Motor neuron (in vitro differentiated cells): ENCODE results near the gene RAB36. TPM values are rescaled to one million over a fixed set of nuclear protein-coding genes. Genes with fewer than 3 reads are reported as not detected.
A peak's percentile ranks its signal among the peaks of the same experiment; 100 is the strongest.
"Not testable (repeated sequence)": the region's sequence is repeated elsewhere in the genome, so short reads cannot be mapped to it uniquely, and the experiment has no call there.

ENCODE experiments used
- ATAC-seq, 8 experiments: fragments of 200-7000 bp; cut with Tn5 transposase; replicated peaks in 6 of 8; 2 replicates each; pipeline ENCODE4 v1.8.0; 2021; ENCODE audit warnings: mild to moderate bottlenecking in 8 of 8, moderate library complexity in 8 of 8
- H3K27ac ChIP-seq, 2 donors: fragments of 250-450 bp; sonication (Bioruptor Pico); 2 replicates each; pipeline ENCODE4 v1.9.0; 2021; ENCODE audit warnings: antibody characterized with exemption in 2 of 2, mild to moderate bottlenecking in 2 of 2, moderate library complexity in 1 of 2
- H3K4me1 ChIP-seq, 2 donors: fragments of 250-450 bp; sonication (Bioruptor Pico); replicated peaks in 1 of 2; 2 replicates each; pipeline ENCODE4 v1.6.1; 2021; ENCODE audit warnings: antibody characterized with exemption in 2 of 2, mild to moderate bottlenecking in 2 of 2, moderate library complexity in 1 of 2
- H3K4me3 ChIP-seq, 5 donors: fragments of 250-450 bp; sonication (Bioruptor Pico); 2 replicates each; pipeline ENCODE4 v1.9.0; 2021; ENCODE audit warnings: antibody characterized with exemption in 5 of 5, mild to moderate bottlenecking in 5 of 5, moderate library complexity in 4 of 5
- WGBS, 10 experiments: fragments of 450-650 bp; shearing (Covaris generic); methylation state at CpG; one replicate each; pipeline ENCODE4 v1.0.0; 2022; 5-methylcytosine and 5-hydroxymethylcytosine counted together
- in situ Hi-C, 9 experiments: fragments of 400-800 bp; cut with MboI; loops; one replicate each; pipeline ENCODE4 v1.15.0; 2021; ENCODE audit warnings: low sequenced_read_pairs in 9 of 9, low pct_unique_long_range_greater_than_20kb in 2 of 9; ENCODE audit not compliant: unreplicated experiment in 9 of 9
- total RNA-seq, 8 experiments: library from RNA; unstranded; fragments of 300-600 nt; gene quantifications; 2 replicates each; pipeline versions ENCODE4 v1.2.3 to v1.2.4, GENCODE V29; 2022

RAB36 gene
- total RNA-seq, 8 experiments from 2014 or later, result 3.1 to 14.4 (median 3.9) TPM

- peaks cover 7 to 19% of the 10 kb centered on the region in 2 donors for H3K4me1 ChIP-seq
- ATAC-seq, result no peak
- peak overlapping the region in 1 of 2 donors; percentile 49 for H3K27ac ChIP-seq
- in situ Hi-C loops, result loop anchor here in 7 of 9 experiments (5.0 to 25.0 kb wide), 4 partner anchors 162 to 339 kb away; no protein-coding TSS in a partner anchor
- WGBS, 10 experiments, result 37 to 95% (median 80%) methylated on average over 1 to 6 of the region's 14 CpGs; no CpG with 5 or more reads in 3 of the 10 experiments
- H3K4me3 ChIP-seq, result no peak overlapping the region
Measured at GRCh38 chr22:23126165-23127054, 18.9 kb upstream of the RAB36 start.

GRCh38 chr22:23127055-23127756, 18.1 kb upstream of the RAB36 start:
- Histone ChIP-seq H3K4me3 (no peak overlapping the region), H3K4me1 (peaks cover 12 to 27% of the 10 kb centered on the region in 2 donors), H3K27ac (peak overlapping the region; percentile 27 to 35)
- no peak for ATAC-seq
- in situ Hi-C loops, result loop anchor here in 7 of 9 experiments (5.0 to 25.0 kb wide), 4 partner anchors 162 to 340 kb away; no protein-coding TSS in a partner anchor
- WGBS, 10 experiments, result 56 to 100% (median 90%) methylated on average over 1 to 2 of the region's 7 CpGs; no CpG with 5 or more reads in 5 of the 10 experiments

GRCh38 chr22:23127788-23128187, 17.5 kb upstream of the RAB36 start:
- Histone ChIP-seq H3K4me3 (no peak overlapping the region), H3K27ac (peak overlapping the region; percentile 0 to 12), H3K4me1 (peaks cover 13 to 29% of the 10 kb centered on the region in 2 donors)
- in situ Hi-C loops, result loop anchor here in 7 of 9 experiments (5.0 to 25.0 kb wide), 4 partner anchors 163 to 340 kb away; no protein-coding TSS in a partner anchor
- 20 to 80% (median 55%) methylated on average over 1 to 2 of the region's 9 CpGs; no CpG with 5 or more reads in 6 of the 10 experiments for whole genome bisulfite sequencing, 10 experiments
- no peak for ATAC-seq

- WGBS, 10 experiments, result 2 to 50% (median 26%) methylated on average over 2 to 6 of the region's 14 CpGs; no CpG with 5 or more reads in 3 of the 10 experiments
- Histone ChIP-seq H3K27ac (peak overlapping the region; percentile 0 to 29), H3K4me3 (no peak overlapping the region), H3K4me1 (peaks cover 13 to 29% of the 10 kb centered on the region in 2 donors)
- in situ Hi-C loops, result loop anchor here in 7 of 9 experiments (5.0 to 25.0 kb wide), 4 partner anchors 164 to 341 kb away; no protein-coding TSS in a partner anchor
- peak; percentile 72 to 95 (median 90) for ATAC-seq
Measured at GRCh38 chr22:23128269-23129108, 16.8 kb upstream of the RAB36 start.

- no peak for ATAC-seq
- Histone ChIP-seq H3K4me1 (peaks cover 13 to 29% of the 10 kb centered on the region in 2 donors), H3K27ac (peak overlapping the region; percentile 0 to 29), H3K4me3 (no peak overlapping the region)
- in situ Hi-C loops, result loop anchor here in 7 of 9 experiments (5.0 to 25.0 kb wide), 4 partner anchors 164 to 342 kb away; no protein-coding TSS in a partner anchor
- 0 to 92% (median 60%) methylated on average over 1 to 6 of the region's 10 CpGs; no CpG with 5 or more reads in 2 of the 10 experiments for WGBS, 10 experiments
Measured at GRCh38 chr22:23129149-23129548, 16.1 kb upstream of the RAB36 start.

- Histone ChIP-seq H3K4me1 (peaks cover 13 to 31% of the 10 kb centered on the region in 2 donors), H3K4me3 (no peak overlapping the region), H3K27ac (peak overlapping the region; percentile 61 to 68)
- ATAC-seq, result peak in 5 of 8 experiments; percentile 49 to 83 (median 53)
- in situ Hi-C loops, result loop anchor here in 4 of 9 experiments (25.0 kb wide), 2 partner anchors 168 to 343 kb away; no protein-coding TSS in a partner anchor
- WGBS, 10 experiments, result 19 to 55% (median 30%) methylated on average over 1 to 3 of the region's 3 CpGs; no CpG with 5 or more reads in 3 of the 10 experiments
Measured at GRCh38 chr22:23130697-23131096, 14.6 kb upstream of the RAB36 start.

GRCh38 chr22:23131931-23132330, 13.3 kb upstream of the RAB36 start:
- H3K4me1 ChIP-seq, result peaks cover 13 to 32% of the 10 kb centered on the region in 2 donors
- H3K4me3 ChIP-seq, result no peak overlapping the region
- in situ Hi-C loops, result loop anchor here in 4 of 9 experiments (25.0 kb wide), 2 partner anchors 170 to 345 kb away; no protein-coding TSS in a partner anchor
- WGBS, 10 experiments, result 17 to 100% (median 81%) methylated on average over 1 to 5 of the region's 6 CpGs; no CpG with 5 or more reads in 4 of the 10 experiments
- peak overlapping the region; percentile 28 to 64 for H3K27ac ChIP-seq
- peak in 1 of 8 experiments; percentile 3 for ATAC-seq

- H3K4me1 ChIP-seq, result peaks cover 13 to 32% of the 10 kb centered on the region in 2 donors
- H3K4me3 ChIP-seq, result no peak overlapping the region
- ATAC-seq, result no peak
- WGBS, 10 experiments, result 0 to 100% (median 75%) methylated on average over 1 to 10 of the region's 10 CpGs; no CpG with 5 or more reads in 1 of the 10 experiments
- peak overlapping the region; percentile 28 to 64 for H3K27ac ChIP-seq
- in situ Hi-C loops, result loop anchor here in 4 of 9 experiments (25.0 kb wide), 2 partner anchors 170 to 345 kb away; no protein-coding TSS in a partner anchor
Measured at GRCh38 chr22:23132376-23133091, 12.7 kb upstream of the RAB36 start.

GRCh38 chr22:23133922-23134321, 11.4 kb upstream of the RAB36 start:
- Histone ChIP-seq H3K4me1 (peaks cover 6 to 26% of the 10 kb centered on the region in 2 donors), H3K4me3 (no peak overlapping the region), H3K27ac (no peak overlapping the region)
- 64 to 100% (median 100%) methylated on average over 1 to 8 of the region's 10 CpGs; no CpG with 5 or more reads in 3 of the 10 experiments for WGBS, 10 experiments
- in situ Hi-C loops, result loop anchor here in 4 of 9 experiments (25.0 kb wide), 2 partner anchors 172 to 347 kb away; no protein-coding TSS in a partner anchor
- ATAC-seq, result no peak

- not testable (repeated sequence) for ATAC-seq, H3K27ac ChIP-seq, H3K4me3 ChIP-seq
- peaks cover 13 to 16% of the 10 kb centered on the region in 2 donors for H3K4me1 ChIP-seq
- in situ Hi-C loops, result loop anchor here in 4 of 9 experiments (25.0 kb wide), 2 partner anchors 175 to 350 kb away; no protein-coding TSS in a partner anchor
- WGBS, 10 experiments, result 74 to 100% methylated on average over 1 to 2 of the region's 4 CpGs; no CpG with 5 or more reads in 8 of the 10 experiments
Measured at GRCh38 chr22:23136991-23137390, 8.3 kb upstream of the RAB36 start.

- Histone ChIP-seq H3K4me1 (peaks cover 14% of the 10 kb centered on the region in 2 donors), H3K4me3 (no peak overlapping the region), H3K27ac (no peak overlapping the region)
- in situ Hi-C loops, result loop anchor here in 4 of 9 experiments (25.0 kb wide), 2 partner anchors 175 to 350 kb away; no protein-coding TSS in a partner anchor
- 0 to 60% methylated on average over 1 to 2 of the region's 3 CpGs; no CpG with 5 or more reads in 8 of the 10 experiments for WGBS, 10 experiments
- ATAC-seq, result no peak
Measured at GRCh38 chr22:23137468-23137867, 7.8 kb upstream of the RAB36 start.
